T1000 (cell line): ENCODE data around the gene CCDC157.
"Not testable (repeated sequence)": the region's sequence is repeated elsewhere in the genome, so short reads cannot be mapped to it uniquely, and the experiment has no call there.

Source experiments
- DNase-seq: peaks from one replicate; lab custom pipeline; 2025; ENCODE audit warnings: mixed read lengths; lab: John Stamatoyannopoulos, UW

CCDC157 gene

DNA sequence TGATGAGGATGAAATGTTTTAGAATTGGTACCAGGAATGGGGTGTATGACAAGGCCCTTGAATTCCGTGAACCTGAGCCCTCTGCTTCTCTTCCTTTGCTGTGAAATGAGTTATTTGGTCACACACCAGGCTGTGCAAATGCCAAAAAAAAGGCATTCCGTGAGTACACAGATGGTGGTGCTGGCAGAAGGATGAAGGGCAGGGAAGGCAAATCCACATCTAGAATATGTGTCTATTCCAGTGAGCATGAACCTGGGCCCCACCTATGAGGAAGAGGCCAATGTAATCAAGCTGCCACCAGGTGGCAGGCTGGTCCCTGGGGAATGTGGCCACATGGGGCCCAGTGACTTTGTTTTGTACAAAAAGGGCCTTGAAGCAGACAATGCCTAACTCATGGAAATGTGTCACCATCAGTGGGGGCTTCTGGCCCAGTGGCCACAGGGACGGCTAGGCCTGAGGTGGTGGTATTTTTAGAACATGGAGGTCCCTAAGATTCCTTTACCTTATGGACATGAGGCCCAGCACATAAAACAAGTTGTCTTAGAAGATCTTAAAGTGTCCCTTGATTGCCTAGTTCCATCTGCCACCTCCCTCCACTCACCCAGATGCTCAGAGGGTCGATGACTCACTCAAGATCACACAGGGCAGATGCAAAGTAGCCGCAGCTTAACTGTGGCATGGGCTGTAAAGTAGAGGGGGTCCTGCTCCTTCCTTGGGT lies 34.3 kb downstream of the CCDC157 start:
- peak; percentile 34 for DNase-seq

DNA sequence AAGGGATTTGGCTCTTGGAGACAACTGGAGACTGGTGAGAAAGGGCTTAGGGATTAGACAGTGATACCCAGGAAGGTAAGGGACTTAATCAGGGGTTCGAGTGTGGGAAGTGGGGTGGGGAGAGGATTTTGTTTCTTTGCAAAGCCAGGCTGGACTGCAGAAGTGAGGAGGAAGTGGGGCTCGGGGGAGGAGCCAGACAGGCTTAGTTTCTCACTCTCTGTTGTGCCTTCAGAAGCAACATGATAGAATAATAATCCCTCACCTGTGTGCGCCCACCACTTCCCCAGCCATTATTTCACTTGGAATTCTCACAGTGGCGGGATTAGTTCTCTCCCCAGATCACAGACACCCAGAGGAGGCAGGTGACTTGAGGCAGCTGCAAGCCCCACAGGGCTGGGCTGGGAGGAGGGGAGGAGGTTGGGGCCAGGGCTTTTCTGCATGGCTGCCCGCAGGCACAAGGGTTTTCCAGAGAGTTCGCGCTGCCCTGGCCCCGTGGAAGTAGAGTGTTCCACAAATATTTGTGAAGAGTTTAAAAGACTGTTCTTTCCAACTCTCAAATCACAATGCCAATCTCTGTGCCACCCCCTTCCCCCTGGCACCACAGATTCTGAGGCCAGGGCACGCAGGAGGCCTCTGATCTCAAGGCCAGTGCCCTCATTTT lies 36.0 kb downstream of the CCDC157 start:
- DNase-seq = no peak

DNA sequence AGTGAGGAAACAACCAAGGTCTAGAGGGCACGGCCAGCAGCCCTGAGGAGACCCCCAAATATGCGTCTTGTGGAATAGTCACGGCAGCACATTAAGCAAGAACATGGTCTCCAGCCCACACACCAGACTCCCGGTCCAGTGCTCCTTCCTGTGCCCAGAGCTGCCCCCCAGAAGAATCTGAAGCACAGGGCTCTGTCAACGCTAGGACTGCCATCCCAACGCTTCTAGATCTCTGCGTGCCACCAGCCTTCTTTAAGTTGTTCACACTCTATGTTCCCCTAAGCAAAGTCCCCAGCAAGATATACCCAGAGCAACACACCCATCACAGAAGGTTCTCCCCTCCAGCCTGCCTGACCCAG lies 36.5 kb downstream of the CCDC157 start:
- no peak for DNase-seq

DNA sequence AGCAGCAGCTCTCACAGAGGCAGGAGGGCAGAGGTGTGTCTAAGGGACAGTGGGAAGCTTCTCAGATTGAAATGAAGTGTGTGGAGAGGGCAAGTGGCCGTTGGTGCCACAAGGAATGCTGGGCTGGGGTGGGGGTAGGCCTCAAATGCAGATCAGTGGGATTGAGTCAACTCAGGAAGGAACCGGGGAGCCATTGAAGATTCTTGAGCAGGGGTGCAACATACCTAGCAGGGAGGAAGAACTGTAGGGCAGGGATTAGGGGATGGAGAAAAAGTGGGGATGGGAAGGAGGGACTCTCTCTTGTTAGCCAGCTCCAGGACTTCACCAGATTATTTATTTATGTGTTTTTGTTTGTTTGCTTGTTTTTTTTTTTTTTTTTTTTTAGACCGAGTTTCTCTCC lies 37.1 kb downstream of the CCDC157 start:
- DNase-seq = no peak

DNA sequence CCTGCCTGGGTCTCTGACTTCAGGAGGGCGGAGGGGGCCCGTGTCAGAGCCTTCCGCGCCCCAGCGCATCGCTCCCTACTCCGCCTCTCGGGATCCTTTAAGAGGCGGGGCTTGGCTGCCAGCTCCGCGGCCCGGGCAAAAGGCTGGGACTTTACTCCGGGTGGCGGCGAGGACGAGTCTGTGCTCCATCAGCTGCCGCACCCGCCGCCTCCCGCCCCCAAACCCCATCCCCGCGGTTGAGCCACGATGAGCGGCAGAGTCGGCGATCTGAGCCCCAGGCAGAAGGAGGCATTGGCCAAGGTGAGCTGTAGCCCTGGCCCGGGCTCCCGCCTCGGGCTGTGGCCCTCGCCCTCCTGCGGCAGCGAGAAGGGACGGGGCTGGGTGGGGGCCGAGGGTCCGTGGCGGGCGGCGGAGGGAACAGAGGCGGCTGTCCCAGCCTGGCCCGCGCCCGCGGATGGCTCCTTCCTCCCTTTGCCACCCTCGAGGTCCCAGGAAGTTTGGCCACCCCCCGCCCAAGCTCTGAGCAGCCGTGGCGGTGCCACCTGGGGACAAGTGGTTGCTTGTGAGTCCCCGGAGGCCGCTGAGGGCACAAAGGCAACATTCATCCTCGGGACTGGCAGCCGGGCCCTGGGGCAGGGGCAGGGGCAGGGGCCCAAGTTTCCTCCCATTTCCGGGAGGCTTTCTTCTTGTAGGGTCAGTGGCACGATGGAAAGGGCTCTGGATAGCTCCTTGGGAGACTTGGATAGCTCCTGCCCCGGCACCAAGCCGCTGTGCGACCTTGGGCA lies 40.3 kb downstream of the CCDC157 start, which contains the start of gene SEC14L2:
SEC14L2 (plus strand) TSS at position 148 of the 785 bp plus-strand sequence; CDS start at position 247, 99 bp downstream.
- peak; percentile 31 for DNase-seq

DNA sequence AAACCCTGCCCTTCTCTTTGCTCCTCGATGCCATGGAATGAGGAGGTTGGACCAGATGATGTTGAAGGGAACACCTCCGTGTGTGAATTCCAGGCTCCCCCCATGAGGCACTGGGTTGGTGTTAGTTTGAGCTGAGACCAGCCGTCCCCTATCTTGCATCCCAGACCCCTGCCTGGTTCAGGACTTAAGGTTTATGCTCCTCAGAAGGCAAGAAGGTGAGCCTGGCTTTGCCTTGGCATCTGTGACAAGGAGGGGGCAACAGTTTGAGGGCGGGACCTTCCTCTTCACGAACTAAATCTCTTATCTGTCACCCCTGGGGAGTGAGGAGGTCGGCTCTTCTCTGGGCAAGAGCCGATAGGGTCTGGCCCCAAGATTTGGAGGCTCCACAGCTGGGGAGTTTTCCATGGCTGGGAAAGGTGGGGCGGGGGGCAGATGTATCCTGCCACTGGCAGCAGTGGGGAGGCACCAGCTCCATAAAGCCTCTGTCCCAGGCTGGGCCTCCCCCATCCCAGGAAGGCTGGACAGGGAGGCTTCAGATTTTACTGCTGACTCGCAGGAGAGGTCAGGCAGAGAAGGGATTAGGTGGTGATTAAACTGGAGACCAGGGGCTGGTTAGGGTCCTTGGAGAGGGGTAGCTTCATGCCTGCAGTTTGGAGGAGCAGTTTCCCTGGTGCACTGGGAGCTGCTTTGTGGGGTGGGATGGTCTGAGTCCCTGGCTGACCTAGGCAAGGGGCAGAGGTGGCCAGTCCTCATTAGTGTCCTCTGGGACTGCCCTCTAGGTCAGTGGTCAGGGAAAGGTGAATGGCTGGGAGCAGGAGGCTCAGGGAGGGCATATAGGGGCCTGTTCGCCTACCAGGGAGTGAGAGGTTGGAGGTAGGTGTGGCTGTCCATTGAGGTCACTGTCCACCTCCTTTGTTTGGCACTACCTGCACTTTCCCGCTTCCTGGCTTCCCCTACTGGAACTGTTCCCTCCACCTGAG lies 41.1 kb downstream of the CCDC157 start:
- no peak for DNase-seq

DNA sequence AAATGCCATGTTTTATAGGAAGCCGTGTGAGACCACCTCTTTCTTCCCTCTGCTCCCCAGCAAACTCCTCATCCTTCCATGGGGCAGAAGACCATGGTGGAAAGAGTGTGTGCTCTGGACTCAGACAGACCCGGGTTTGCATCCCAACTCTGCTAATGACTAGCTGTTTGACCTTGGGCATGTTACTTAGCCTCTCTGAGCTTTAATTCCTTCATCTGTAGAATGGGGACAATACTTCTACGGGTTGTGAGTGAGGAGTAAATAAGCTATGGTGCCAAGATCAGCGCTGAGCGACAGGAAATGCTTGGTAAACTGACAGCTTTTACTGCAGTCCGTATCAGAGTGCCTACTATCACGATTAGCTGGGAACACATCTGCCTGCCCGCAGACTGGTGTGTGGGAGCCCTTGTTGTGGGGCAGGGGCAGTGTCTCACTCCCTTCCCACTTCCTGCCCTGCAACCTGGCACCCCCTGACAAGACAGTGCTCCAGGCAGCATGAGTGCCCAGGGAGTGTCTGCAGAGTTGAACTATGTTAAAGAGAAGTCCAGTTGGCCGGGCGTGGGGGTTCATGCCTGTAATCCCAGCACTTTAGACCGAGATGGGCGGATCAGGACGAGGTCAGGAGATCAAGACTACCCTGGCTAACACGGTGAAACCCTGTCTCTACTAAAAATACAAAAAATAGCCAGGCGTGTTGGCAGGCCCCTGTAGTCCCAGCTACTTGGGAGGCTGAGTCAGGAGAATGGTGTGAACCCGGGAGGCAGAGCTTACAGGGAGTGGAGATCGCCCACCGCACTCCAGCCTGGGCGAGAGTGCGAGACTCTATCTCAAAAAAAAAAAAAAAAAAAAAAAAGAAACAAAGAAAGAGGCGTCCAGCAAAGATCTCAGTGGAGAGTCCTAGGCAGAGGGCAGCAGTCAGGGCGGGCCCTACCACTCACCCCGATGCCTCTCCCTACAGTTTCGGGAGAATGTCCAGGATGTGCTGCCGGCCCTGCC lies 42.2 kb downstream of the CCDC157 start:
- no peak for DNase-seq

DNA sequence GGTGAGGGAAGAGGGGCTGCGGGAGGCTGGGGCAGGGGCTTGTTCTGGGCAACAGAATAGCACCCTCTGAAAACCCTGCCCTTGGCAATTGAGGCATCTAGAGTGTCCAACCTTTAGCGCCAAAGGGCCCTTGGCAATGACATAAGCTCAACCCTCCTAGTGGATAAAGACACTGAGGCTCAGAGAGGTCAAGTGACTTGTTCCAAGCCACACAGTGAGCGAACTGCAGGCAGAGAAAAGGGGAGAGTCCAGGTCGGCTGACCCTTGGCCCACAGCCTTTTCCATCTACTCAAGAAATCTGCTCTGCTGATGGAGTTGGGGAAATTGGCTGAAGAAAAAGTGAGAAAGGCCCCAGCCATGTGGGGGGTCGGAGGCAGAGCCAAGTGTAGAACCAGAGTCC lies 42.9 kb downstream of the CCDC157 start:
- DNase-seq = no peak

DNA sequence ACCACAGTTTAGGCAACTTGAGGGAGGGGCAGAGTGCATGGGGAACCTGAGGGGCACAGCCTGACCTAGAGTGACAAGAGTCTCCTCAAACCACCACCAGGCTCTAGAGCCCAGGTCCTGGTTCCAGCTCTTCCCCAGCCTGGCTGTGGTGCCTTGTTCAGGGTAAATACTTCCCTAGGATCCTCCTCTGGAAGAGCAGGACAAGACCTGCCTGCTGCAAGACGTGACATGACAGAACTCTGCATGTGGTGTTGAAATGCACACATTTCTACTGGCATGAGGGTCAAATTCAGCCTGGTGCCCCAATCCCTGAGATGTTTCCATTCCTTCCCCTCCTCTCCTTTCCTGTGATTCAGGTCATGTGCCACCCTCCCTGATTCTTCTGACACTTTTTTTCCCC lies 43.4 kb downstream of the CCDC157 start:
- DNase-seq = no peak

DNA sequence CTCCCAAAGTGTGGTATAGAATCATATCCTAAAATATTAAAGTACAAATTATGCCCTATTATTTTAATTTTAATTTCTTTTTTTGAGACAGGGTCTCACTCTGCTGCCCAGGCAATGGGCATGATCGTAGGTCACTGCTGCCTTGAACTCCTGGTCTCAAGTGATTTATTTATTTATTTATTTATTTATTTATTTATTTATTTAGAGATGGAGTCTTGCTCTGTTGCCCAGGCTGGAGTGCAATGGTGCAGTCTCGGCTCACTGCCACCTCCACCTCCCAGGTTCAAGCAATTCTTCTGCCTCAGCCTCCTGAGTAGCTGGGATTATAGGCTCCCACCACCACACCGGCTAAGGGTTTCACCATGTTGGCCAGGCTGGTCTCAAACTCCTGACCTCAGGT lies 44.2 kb downstream of the CCDC157 start:
- not testable (repeated sequence) for DNase-seq

DNA sequence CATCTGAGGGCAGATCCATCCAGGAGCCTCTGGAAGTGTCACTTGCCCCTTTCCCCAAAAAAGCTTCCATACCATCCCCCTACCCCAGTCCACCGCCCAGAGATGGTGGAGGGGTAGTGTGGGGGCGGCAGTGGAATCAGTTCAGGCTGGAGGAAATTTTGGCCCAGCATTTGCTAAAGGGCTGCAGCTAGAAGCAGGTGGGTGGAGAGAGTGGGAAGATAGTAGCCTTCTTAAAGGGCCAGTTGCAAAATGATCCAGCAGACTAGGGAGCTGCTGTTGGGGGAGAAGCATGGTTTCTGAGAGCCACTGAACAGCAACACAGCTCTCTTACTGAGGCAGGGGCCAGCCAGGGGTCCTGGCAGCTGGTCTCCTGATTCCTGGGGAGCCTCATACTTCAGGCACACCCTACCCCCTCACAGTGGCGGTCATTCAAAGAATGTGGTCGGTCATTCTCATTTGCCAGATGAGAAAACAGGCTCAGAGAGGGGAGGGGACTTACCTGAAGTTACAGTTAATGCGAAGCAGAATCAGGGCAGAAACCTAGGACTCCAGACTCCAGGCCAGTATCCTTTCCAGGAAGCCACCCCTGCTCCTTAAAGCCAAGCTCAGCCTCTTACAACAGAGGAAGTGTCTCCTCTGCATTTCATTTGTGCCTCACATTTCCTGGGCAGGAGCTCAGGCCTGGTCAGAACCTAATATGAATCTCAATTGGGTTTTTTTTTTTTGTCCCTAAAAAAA lies 45.4 kb downstream of the CCDC157 start:
- DNase-seq = no peak

DNA sequence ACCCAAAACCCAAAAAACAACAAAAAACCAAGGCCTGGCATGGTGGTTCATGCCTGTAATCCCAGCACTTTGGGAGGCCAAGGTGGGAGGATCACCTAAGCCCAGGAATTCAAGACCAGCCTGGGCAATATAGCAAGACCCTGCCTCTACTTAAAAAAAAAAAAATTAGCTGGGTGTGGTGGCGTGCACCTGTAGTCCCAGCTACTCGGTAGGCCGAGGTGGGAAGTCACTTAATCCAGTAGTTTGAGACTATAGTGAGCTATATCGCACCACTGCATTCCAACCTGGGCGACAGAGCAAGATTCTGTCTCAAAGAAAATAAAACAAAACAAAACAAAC lies 45.9 kb downstream of the CCDC157 start:
- DNase-seq = not testable (repeated sequence)

DNA sequence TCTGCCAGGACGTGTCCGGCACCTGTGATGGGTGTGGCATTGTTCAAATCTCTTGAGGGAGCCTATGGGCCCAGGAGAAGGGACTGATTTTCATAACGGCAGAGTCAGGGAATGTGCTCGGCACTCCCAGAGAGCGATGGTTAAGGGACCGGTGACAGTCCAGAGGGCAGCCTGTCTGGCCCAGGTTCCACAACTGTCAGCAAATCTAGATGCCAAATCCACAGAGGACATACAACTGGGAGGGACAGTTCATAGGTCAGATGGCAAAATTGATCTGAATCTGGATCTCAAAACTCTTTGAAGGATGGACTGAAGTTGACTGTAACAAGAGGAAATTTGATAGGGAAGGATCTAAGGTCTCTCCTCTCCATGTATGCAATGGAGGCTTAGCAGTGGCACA lies 47.5 kb downstream of the CCDC157 start:
- DNase-seq = no peak

DNA sequence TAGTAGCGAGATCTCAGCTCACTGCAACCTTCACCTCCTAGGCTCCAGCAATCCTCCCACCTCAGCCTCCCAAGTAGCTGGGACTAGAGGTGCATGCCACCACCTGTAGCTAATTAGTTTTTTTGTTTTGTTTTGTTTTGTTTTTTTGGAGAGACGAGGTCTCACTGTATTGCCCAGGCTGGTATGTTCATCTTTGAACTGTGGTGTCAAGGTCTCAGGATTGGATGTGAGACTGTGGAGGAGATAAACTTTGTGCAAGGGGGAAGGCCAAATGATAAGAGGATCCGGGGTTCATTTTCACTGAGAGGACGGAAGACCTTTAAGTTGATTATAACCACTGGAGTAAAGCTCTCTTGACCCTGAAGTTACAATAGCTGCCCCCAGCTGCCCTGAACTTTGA lies 48.9 kb downstream of the CCDC157 start:
- no peak for DNase-seq

DNA sequence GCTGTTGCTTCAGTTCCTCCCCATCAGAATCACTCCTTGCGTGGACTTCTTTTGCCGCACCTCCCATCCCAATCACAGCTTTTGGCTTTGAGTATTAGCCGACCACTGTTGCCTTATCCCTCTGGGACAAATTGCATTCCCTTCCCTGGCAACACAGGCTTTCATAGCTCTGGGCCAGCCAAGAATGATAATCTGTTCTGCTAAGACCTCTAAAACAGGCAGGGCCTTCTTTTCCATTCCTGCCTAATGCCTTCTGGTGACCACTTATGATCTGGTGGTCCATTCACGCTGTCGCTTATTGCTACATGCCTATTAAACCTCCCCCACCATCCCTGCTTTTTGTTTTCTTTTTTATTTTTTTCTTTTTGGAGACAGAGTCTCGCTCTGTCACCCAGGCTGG lies 49.6 kb downstream of the CCDC157 start:
- DNase-seq = no peak

DNA sequence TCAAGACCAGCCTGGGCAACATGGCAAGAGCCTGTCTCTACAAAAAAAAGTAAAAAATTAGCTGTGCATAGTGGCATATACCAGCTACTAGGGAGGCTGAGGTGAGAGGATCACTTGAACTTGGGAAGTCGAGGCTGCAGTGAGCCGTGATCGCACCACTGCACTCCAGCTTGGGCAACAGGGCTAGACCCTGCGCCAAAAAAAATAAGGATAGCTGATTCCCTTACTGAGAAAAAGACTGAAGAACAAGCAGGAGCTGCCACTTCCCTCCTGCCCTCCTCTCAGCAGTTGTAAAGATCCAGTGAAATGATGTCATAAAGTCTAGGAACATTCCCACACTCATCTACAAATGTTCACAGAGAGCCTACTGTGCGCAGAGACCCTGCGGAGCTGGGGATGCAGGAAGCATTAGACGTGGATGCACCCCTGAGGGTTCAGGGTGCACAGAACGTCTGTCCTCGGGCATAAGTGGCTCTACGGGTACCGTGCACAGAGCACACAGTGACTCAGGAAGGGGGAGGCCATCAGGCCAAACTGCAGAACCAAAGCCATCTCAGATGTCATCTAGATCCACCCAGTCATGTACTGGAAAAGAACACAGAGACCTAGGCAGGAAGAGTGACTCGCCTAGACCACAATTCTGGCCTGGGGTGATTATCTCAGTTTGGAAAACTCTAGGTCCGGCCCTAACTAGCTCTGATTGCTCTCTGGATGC lies 51.7 kb downstream of the CCDC157 start:
- DNase-seq = peak; percentile 34

DNA sequence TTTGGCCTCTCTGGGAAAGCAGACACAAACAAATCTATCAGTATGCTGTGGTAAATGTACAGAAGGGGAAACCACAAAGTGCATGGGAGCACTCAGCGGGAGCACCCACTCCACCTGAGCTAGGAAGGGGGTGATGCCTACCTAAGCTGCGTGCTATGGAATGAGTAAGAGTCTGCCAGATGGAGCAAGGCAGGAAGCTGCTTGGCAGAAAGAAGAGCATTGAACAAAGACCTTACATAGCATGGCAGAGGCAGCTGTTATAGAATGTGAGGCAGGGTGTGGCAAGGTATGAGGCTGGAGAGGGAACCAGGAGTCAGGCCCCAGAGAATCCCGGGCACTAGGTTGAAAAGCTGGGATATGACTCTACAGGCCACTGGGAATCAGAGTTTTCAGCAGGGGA lies 55.0 kb downstream of the CCDC157 start:
- no peak for DNase-seq

DNA sequence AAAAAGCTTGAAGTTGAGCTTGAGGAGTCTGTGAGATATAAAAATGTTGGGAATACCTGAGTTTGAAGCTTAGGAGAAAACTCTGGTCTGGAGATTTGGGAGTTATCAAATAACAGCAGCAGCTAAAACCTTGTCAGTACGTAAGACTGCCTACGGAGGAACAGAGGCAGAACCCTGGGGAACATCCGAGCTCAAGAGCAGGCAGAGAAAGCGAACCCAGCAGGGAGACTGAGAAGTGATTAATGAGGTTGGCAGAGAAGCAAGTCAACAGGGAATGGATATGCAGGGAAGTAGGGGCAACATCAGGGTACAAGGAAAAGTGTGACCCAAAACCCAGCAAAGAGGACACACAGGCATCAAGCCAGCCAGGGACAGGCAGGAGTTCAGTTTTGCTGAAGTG lies 56.2 kb downstream of the CCDC157 start:
- DNase-seq = no peak
